Omental fat pad (tissue), 4 donors: ENCODE data around the gene SND1. TPM values are rescaled to one million over a fixed set of nuclear protein-coding genes. Genes with fewer than 3 reads are reported as not detected.

ENCODE experiments used
- ATAC-seq: fragments of 150-250 bp; one replicate; pipeline ENCODE4 v1.9.1; 2016; ENCODE audit warnings: mild to moderate bottlenecking, moderate library complexity; ENCODE audit not compliant: low FRiP score
- DNase-seq: peaks from one replicate; pipeline ENCODE4 v3.0.0-alpha.2; 2019; ENCODE audit warnings: low spot score
- total RNA-seq, 4 donors: library from RNA; depleted of rRNA; stranded (reverse); fragments of >200 nt; gene quantifications; one replicate each; pipeline ENCODE4 v1.1.0, GENCODE V29; 2016
- TF ChIP-seq, protein P1 (sequence below), 3 donors: fragments of 450-650 bp; IDR thresholded peaks; one replicate each; pipeline ENCODE4 v1.5.1; 2016 to 2017; ENCODE audit warnings: antibody characterized with exemption in 3 of 3, mild to moderate bottlenecking in 3 of 3, moderate library complexity in 2 of 3

SND1 gene
- total RNA-seq, 4 donors from 2014 or later = 90.8 to 140 (median 125) TPM

GRCh38 chr7:127894588-127894987 lies 242.6 kb downstream of the SND1 start:
- TF ChIP-seq, protein P1, sequence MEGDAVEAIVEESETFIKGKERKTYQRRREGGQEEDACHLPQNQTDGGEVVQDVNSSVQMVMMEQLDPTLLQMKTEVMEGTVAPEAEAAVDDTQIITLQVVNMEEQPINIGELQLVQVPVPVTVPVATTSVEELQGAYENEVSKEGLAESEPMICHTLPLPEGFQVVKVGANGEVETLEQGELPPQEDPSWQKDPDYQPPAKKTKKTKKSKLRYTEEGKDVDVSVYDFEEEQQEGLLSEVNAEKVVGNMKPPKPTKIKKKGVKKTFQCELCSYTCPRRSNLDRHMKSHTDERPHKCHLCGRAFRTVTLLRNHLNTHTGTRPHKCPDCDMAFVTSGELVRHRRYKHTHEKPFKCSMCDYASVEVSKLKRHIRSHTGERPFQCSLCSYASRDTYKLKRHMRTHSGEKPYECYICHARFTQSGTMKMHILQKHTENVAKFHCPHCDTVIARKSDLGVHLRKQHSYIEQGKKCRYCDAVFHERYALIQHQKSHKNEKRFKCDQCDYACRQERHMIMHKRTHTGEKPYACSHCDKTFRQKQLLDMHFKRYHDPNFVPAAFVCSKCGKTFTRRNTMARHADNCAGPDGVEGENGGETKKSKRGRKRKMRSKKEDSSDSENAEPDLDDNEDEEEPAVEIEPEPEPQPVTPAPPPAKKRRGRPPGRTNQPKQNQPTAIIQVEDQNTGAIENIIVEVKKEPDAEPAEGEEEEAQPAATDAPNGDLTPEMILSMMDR (IDR thresholded peaks at IDR 0.05) = no peak
- ATAC-seq (no peak), DNase-seq (no peak)

DNA sequence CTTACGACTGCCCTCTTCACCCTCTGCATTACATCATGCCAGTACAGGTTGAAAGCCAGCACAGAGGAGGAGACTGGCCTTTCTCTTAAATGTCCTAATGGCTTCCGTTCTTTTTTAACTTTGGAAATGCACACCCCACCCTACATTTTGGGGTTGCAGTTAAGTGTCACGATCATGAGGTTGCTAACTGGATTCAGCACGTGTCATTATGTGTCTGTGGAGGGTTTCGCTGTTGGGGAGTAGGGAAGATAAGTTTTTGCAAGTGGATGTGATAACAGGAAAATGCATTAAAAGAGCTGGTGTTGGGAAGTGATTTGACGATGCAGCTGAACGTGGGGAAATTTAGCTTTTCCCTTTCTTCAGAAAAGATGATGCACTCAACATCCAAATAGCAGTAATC lies 243.4 kb downstream of the SND1 start:
- no peak for ATAC-seq
- TF ChIP-seq, protein P1 (IDR thresholded peaks at IDR 0.05) = no peak
- DNase-seq = no peak

DNA sequence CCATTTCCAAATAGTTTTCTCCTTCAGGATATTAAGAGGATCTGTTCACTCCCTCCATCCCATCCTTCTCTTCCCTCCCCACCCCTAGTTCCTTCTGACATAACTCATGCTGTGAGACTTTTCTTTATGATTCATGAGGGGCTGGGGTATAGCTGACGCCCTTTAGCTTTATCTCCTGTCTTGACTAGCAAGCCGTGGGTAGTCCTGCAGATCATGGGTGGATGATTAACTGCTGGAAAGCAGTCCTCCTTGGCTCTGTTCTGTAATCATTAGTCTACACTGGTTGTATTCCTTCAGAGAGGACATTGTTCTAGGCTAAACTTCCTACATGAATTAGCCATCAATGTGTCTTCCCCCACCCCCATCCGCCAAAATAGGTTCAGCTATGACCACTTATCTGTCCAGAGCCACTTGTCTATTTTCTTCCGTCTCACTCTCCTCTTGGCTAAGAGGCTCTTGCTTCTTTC lies 243.9 kb downstream of the SND1 start:
- TF ChIP-seq, protein P1 (IDR thresholded peaks at IDR 0.05) = no peak
- ATAC-seq = peak; percentile 29

DNA sequence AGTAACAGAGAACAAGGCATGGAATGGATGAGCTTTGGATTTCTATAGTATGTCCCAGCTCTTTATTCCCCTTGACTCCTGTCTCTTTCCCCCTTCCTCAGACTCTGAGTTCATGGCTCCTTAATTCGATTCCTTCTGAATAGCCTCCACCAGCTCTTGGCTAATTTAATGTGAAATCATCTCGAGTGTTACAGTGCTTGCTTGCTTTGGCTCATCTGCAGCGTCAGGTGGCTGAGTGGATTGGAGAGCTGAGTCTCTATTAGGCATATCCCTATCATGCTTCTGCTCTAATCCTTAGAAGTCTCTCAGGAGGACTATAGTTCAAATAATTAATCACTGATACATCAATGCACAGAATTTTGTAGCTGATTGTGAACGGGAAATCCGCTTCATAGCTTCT lies 244.7 kb downstream of the SND1 start:
- ATAC-seq (no peak), DNase-seq (no peak)
- TF ChIP-seq, protein P1 (IDR thresholded peaks at IDR 0.05) = no peak

More for the DNA sequence above, 243.9 kb downstream of the SND1 start:
- no peak for DNase-seq

DNA sequence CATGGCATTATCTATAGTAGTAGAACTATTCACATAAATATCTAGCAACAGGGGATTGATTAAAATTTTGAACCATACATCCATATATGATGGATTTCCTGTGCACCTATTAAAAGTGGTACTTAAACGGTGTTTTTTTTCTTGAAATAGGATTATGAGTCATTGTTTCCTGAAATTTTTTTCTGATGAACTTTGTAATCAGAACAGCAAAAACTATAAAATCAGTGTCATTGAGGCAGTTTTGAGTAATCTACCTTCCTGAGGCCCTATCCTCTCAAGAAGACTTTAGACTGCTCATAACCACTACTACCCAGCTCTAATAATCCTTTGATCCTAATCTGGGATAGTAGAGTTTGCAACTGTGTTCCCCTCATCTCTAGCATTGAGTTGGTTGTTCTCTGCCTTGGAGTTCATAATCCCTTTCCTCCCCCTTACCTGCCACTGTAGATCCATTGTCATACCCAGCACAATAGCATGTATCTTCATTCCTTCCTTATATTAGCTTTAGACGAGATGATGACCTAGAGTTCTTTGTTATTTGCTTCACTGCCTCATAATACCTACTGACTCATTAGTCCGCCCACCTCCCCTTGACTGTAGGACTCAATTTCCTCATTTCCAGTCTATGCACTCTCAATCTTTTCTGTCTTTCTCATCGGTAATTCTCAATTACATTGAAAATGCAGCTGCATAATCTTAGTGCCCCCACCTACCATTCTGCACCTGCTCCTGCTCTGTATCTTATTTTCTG lies 245.9 kb downstream of the SND1 start:
- no peak for ATAC-seq
- no peak for DNase-seq
- TF ChIP-seq, protein P1 (IDR thresholded peaks at IDR 0.05) = no peak

DNA sequence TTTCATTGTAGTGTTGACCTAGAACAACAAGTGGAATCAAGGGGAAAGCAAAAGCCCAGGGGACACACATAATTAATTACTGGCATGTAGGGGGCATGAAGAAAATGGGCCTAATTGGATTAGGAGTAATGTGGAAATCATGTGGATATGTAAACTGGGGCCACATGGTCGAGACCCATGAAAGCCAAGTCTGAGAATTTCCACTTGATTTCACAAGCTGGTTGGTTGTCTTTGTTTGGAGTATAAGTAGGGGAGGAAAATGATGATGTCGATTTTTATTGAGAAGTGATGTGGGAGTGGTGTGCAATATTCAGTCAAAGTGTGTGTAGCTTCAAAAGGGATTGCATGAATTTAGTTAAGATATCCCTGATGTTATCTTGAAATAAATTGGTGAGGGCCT lies 247.4 kb downstream of the SND1 start:
- TF ChIP-seq, protein P1 (IDR thresholded peaks at IDR 0.05) = no peak
- DNase-seq (no peak), ATAC-seq (no peak)

- no peak for DNase-seq
- ATAC-seq = no peak
Measured at GRCh38 chr7:127900141-127900540, 248.1 kb downstream of the SND1 start.

More at GRCh38 chr7:127900141-127900540, 248.1 kb downstream of the SND1 start:
- TF ChIP-seq, protein P1 (IDR thresholded peaks at IDR 0.05) = no peak
